ENCODE measurements around the gene NCK2.

The NCK2 gene

GRCh38 chr2:105774781-105775337 is 30.1 kb downstream of the NCK2 start:
- in situ Hi-C loops (cut with MboI; ENCODE audit: low sequenced_read_pairs): no loop called here

GRCh38 chr2:105775809-105776559 is 31.3 kb downstream of the NCK2 start:
- in situ Hi-C loops (cut with MboI; ENCODE audit: low sequenced_read_pairs): no loop called here

- in situ Hi-C loops (cut with MboI; ENCODE audit: low sequenced_read_pairs): no loop called here
Measured at GRCh38 chr2:105776560-105776928, 31.8 kb downstream of the NCK2 start.

GRCh38 chr2:105777031-105777482 is 32.3 kb downstream of the NCK2 start:
- in situ Hi-C loops (cut with MboI; ENCODE audit: low sequenced_read_pairs): no loop called here

- in situ Hi-C loops (cut with MboI; ENCODE audit: low sequenced_read_pairs): no loop called here
Measured at GRCh38 chr2:105777506-105778055, 32.9 kb downstream of the NCK2 start.

- in situ Hi-C loops (cut with MboI; ENCODE audit: low sequenced_read_pairs): no loop called here
Measured at GRCh38 chr2:105778080-105778607, 33.4 kb downstream of the NCK2 start.

- in situ Hi-C loops (cut with MboI; ENCODE audit: low sequenced_read_pairs): no loop called here
Measured at GRCh38 chr2:105779394-105779793, 34.7 kb downstream of the NCK2 start.

GRCh38 chr2:105780606-105781005 is 35.9 kb downstream of the NCK2 start:
- in situ Hi-C loops (cut with MboI; ENCODE audit: low sequenced_read_pairs): no loop called here

GRCh38 chr2:105781274-105781978 is 36.7 kb downstream of the NCK2 start:
- in situ Hi-C loops (cut with MboI; ENCODE audit: low sequenced_read_pairs): no loop called here

GRCh38 chr2:105782123-105782522 is 37.4 kb downstream of the NCK2 start:
- in situ Hi-C loops (cut with MboI; ENCODE audit: low sequenced_read_pairs): no loop called here

- in situ Hi-C loops (cut with MboI; ENCODE audit: low sequenced_read_pairs): no loop called here
Measured at GRCh38 chr2:105782646-105783045, 37.9 kb downstream of the NCK2 start.

- in situ Hi-C loops (cut with MboI; ENCODE audit: low sequenced_read_pairs): no loop called here
Measured at GRCh38 chr2:105783151-105783738, 38.5 kb downstream of the NCK2 start.

GRCh38 chr2:105783972-105784371 is 39.3 kb downstream of the NCK2 start:
- in situ Hi-C loops (cut with MboI; ENCODE audit: low sequenced_read_pairs): no loop called here

GRCh38 chr2:105784589-105784988 is 39.9 kb downstream of the NCK2 start:
- in situ Hi-C loops (cut with MboI; ENCODE audit: low sequenced_read_pairs): no loop called here

- in situ Hi-C loops (cut with MboI; ENCODE audit: low sequenced_read_pairs): no loop called here
Measured at GRCh38 chr2:105785095-105785847, 40.6 kb downstream of the NCK2 start.

GRCh38 chr2:105786231-105787230 is 41.8 kb downstream of the NCK2 start:
- in situ Hi-C loops (cut with MboI; ENCODE audit: low sequenced_read_pairs): no loop called here

- in situ Hi-C loops (cut with MboI; ENCODE audit: low sequenced_read_pairs): no loop called here
Measured at GRCh38 chr2:105787376-105788318, 42.9 kb downstream of the NCK2 start.

GRCh38 chr2:105788670-105789290 is 44.1 kb downstream of the NCK2 start:
- in situ Hi-C loops (cut with MboI; ENCODE audit: low sequenced_read_pairs): no loop called here

All from HL-60/S4 treated with phorbol 12-myristate 13-acetate at 8.2 ng/mL for 4 days and 3 days (cell line).